Fibroblast of mammary gland (primary cell): ENCODE results near the gene ZDHHC22.

Source experiments
- DNase-seq: peaks from one replicate; pipeline ENCODE4 v3.0.0-alpha.2; 2010; ENCODE audit warnings: low read depth
- H3K4me3 ChIP-seq: 2 replicates; pipeline ENCODE4 v1.5.1; 2011; ENCODE audit warnings: low read depth, mild to moderate bottlenecking, low read length, moderate library complexity; ENCODE audit not compliant: control insufficient read depth
- TF ChIP-seq, protein P1 (sequence below): conservative IDR thresholded peaks from 2 replicates; pipeline ENCODE4 v1.5.1; 2011; ENCODE audit warnings: low read depth, low read length, inconsistent platforms; ENCODE audit not compliant: control insufficient read depth, insufficient read depth

ZDHHC22 gene

GRCh38 chr14:77113644-77114043 is 27.9 kb downstream of the ZDHHC22 start:
- TF ChIP-seq, protein P1, sequence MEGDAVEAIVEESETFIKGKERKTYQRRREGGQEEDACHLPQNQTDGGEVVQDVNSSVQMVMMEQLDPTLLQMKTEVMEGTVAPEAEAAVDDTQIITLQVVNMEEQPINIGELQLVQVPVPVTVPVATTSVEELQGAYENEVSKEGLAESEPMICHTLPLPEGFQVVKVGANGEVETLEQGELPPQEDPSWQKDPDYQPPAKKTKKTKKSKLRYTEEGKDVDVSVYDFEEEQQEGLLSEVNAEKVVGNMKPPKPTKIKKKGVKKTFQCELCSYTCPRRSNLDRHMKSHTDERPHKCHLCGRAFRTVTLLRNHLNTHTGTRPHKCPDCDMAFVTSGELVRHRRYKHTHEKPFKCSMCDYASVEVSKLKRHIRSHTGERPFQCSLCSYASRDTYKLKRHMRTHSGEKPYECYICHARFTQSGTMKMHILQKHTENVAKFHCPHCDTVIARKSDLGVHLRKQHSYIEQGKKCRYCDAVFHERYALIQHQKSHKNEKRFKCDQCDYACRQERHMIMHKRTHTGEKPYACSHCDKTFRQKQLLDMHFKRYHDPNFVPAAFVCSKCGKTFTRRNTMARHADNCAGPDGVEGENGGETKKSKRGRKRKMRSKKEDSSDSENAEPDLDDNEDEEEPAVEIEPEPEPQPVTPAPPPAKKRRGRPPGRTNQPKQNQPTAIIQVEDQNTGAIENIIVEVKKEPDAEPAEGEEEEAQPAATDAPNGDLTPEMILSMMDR, result no peak
- no peak for DNase-seq

GRCh38 chr14:77111021-77111420 is 30.6 kb downstream of the ZDHHC22 start:
- H3K4me3 ChIP-seq, result no peak overlapping the region
- DNase-seq, result no peak
- TF ChIP-seq, protein P1, result no peak

More at GRCh38 chr14:77113644-77114043, 27.9 kb downstream of the ZDHHC22 start:
- no peak overlapping the region for H3K4me3 ChIP-seq

- no peak for DNase-seq
- TF ChIP-seq, protein P1, result no peak
- H3K4me3 ChIP-seq, result no peak overlapping the region
Observed at GRCh38 chr14:77110286-77110685, 31.3 kb downstream of the ZDHHC22 start.

DNA sequence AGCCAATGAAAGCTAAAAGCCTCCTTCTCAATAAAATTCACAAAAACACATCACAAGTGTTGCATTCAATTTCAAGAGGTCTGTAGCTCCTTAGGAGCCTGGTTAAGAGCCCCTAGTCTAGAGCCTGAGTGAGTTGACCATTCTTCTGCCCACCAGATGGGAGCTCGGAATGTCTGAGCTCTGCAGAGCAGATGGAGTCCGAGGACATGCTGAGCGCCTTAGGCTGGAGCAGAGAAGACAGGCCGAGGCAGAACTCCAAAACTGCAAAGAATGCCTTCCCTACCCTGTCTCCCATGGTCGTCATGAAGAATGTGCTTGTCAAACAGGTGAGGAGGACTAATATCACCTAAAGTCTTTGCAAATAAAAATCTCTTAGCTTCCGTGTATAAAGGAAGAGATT is 31.9 kb downstream of the ZDHHC22 start:
- no peak overlapping the region for H3K4me3 ChIP-seq
- DNase-seq, result no peak
- TF ChIP-seq, protein P1, result no peak

GRCh38 chr14:77108753-77109152 is 32.8 kb downstream of the ZDHHC22 start:
- DNase-seq, result no peak
- TF ChIP-seq, protein P1, result no peak
- no peak overlapping the region for H3K4me3 ChIP-seq

- TF ChIP-seq, protein P1, result no peak
- no peak for DNase-seq
Observed at GRCh38 chr14:77107228-77107627, 34.4 kb downstream of the ZDHHC22 start.

GRCh38 chr14:77106666-77107065 is 34.9 kb downstream of the ZDHHC22 start:
- DNase-seq, result no peak

More at GRCh38 chr14:77107228-77107627, 34.4 kb downstream of the ZDHHC22 start:
- H3K4me3 ChIP-seq, result no peak overlapping the region

More at GRCh38 chr14:77106666-77107065, 34.9 kb downstream of the ZDHHC22 start:
- H3K4me3 ChIP-seq, result no peak overlapping the region
- TF ChIP-seq, protein P1, result no peak
